DMS 273 (cell line): ENCODE measurements around the gene PDIA3.
A peak's percentile ranks its signal among the peaks of the same experiment; 100 is the strongest.
"Not testable (repeated sequence)": the region's sequence is repeated elsewhere in the genome, so short reads cannot be mapped to it uniquely, and the experiment has no call there.

Experiments
- DNase-seq: peaks from one replicate; lab custom pipeline; 2025; ENCODE audit not compliant: unreplicated experiment; lab: John Stamatoyannopoulos, UW

PDIA3 gene

GRCh38 chr15:43746245-43746902 lies at the start of gene PDIA3:
Gene PDIA3, plus strand, starts transcription at chr15:43746438. Its CDS starts 102 bp downstream, at chr15:43746540.
- DNase-seq = peak; percentile 92

DNA sequence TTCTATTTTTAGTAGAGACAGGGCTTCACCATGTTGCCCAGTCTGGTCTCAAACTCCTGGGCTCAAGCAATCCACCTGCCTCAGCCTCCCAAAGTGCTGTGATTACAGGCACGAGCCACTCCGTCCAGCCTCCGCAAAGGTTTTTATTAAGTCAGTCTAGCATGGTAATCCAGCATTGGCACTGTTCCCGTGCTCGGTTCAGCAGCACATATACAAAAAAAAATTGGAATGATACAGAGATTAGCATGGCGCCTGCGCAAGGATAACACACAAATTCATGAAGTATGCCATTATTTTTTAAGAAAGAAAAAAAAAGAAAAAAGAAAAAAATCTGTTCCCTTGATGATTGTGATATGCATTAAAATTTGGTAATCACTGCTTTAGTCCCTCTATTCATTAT lies 44.1 kb upstream of the PDIA3 start:
- no peak for DNase-seq

DNA sequence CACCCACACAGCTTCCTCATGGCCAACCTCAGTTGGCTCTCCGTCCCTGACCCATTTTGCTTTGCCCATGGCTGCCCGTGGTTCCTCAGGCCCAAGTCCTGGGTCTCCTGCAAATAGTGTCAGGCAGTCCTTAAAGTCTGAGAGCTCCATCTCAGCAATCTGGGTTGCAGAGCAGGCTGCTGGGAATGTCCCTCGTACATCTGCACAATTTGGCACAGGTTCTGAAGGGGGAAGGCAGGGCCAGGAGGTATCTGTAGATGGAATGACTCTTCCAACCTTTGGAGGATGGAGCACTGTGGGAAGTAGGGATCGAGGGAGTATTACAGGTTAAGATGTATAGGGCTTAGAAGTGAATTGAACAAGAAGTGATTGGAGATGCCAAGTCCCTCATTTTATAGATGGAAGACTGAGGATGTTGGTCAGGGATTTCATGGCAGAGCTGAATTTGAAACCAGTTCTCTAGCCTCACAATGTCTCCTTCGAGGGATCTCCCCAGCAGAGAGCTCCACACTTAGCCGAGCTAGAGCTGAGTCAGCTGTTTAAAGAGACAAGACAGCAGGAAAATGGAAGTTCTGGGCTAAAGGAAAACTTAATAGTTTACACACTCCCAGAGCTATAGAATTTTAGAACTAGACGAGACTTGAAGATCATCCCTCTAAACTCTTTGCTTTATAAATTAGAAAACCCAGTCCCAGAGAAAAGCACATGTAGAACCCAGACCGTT lies 43.4 kb upstream of the PDIA3 start:
- DNase-seq = no peak

GRCh38 chr15:43710431-43711131 lies 35.7 kb upstream of the PDIA3 start:
- DNase-seq = not testable (repeated sequence)

DNA sequence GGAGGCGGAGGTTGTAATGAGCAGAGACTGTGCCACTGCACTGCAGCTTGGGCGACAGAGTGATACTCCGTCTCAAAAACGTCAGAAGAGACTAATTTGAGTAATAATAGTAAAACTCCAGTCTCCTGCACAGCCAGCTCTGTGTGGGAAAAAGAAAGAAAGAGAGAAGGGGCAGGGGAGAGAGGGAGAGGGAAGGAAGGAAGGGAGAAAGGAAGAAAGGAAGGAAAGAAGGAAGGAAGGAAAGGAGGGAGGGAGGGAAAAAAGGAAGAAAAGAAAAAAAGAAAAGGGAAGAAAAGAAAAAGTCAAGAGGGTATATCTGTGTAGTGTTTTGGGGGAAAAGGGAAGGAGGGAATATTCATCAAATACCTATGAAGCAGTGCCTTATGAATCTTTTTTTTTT lies 23.1 kb upstream of the PDIA3 start:
- no peak for DNase-seq

GRCh38 chr15:43726306-43726705 lies 19.9 kb upstream of the PDIA3 start:
- DNase-seq = not testable (repeated sequence)

GRCh38 chr15:43728053-43728725 lies 18.0 kb upstream of the PDIA3 start:
- not testable (repeated sequence) for DNase-seq

GRCh38 chr15:43735416-43735815 lies 10.8 kb upstream of the PDIA3 start:
- no peak for DNase-seq

- DNase-seq = peak; percentile 55
Observed at GRCh38 chr15:43746903-43747309, 668 bp downstream of the PDIA3 start.

DNA sequence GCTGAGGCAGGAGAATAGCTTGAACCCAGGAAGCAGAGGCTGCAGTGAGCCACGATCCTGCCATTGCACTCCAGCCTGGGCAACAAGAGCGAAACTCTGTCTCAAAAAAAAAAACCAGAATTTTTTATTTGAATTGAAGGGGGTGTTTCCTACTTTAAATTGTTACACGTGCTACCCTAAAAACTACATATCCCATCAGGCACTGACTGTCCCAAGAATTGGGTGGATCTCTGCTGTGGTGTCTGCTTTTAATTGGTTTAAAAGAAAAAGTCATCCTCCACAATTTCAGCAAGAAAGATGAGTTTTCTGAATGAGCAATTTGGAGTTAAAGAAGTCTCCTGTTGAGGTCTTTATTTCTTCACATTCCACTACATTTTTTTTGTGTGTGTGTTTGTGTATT lies 2.1 kb downstream of the PDIA3 start:
- DNase-seq = no peak

DNA sequence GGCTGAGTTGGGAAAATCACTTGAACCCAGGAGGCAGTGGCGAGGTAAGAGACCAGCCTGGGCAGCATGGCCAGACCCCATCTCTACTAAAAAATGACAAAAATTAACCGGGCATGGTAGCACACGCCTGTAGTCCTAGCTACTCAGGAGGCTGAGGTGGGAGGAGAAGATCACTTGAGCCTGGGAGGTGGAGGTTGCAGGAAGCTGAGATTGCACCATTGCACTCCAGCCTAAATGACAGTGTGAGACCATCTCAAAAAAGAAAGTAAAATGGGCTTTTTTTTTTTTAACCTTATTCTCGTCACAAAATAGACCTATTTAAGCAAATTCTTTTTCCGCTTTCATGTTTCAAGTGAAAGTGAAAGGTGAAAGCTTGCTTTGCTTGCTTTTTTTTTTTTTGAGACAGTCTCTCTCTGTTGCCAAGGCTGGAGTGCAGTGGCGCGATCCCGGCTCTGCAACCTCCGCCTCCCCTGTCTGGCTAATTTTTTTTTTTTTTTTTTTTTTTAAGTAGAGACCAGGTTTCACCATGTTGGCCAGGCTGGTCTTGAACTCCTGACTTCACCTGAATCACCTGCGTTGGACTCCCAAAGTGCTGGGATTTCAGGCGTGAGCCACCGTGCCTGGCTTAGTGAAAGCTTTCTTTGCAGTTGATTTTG lies 3.6 kb downstream of the PDIA3 start:
- DNase-seq = no peak

GRCh38 chr15:43751885-43752284 lies 5.6 kb downstream of the PDIA3 start:
- no peak for DNase-seq

DNA sequence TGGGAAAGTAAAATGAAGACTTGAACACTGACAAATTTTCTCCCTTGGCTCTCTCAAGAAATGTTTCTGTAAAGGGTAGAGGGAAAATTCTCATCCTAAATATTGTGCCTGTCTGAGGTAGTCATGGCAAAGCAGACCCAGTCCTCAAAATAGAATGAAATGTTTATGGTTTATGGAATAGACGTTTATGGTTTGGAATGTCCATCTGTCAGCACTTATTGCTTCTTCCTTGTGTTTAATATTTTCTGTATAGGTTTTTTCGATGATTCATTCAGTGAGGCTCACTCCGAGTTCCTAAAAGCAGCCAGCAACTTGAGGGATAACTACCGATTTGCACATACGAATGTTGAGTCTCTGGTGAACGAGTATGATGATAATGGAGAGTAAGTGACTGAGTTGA lies 16.6 kb downstream of the PDIA3 start:
- DNase-seq = no peak

DNA sequence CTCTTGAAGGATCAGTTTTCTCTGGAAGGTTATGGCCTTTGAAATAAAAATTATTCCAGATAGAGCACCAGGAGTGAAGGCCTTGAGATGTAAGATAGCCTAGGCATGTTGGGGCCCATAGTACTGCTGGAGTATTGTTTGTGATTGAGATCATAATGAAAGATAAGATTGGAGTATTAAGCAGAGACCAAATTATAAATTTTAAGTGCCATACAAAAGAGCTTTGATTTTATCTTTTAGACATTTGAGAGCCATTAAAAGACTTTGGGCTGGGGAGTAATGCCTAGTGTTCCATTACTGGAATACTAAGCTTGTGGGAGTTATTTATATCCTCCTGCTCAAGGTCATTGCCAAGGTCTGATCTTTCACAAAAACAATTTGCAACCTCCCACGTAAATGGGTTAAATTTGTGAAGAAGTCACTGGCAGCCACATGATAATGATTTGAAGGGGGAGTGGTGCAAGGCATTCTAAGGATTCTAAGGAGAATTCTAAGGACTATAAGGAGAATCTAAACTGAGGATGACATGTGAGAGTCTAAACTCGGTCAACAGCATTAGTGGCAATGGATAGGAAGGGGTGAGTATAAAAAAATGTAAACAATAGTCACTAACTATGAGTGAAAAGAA lies 17.7 kb downstream of the PDIA3 start:
- DNase-seq = no peak

GRCh38 chr15:43769584-43770228 lies 23.5 kb downstream of the PDIA3 start:
- peak; percentile 60 for DNase-seq

GRCh38 chr15:43771816-43772215 lies 25.6 kb downstream of the PDIA3 start:
- DNase-seq = no peak

- no peak for DNase-seq
Observed at GRCh38 chr15:43772624-43773023, 26.4 kb downstream of the PDIA3 start.

GRCh38 chr15:43774062-43774461 lies 27.8 kb downstream of the PDIA3 start:
- DNase-seq = no peak

- peak; percentile 73 for DNase-seq
Observed at GRCh38 chr15:43775411-43775965, 29.2 kb downstream of the PDIA3 start.
